ENCODE results near the gene MISFA.
A peak's percentile ranks its signal among the peaks of the same experiment; 100 is the strongest.

The MISFA gene

DNA sequence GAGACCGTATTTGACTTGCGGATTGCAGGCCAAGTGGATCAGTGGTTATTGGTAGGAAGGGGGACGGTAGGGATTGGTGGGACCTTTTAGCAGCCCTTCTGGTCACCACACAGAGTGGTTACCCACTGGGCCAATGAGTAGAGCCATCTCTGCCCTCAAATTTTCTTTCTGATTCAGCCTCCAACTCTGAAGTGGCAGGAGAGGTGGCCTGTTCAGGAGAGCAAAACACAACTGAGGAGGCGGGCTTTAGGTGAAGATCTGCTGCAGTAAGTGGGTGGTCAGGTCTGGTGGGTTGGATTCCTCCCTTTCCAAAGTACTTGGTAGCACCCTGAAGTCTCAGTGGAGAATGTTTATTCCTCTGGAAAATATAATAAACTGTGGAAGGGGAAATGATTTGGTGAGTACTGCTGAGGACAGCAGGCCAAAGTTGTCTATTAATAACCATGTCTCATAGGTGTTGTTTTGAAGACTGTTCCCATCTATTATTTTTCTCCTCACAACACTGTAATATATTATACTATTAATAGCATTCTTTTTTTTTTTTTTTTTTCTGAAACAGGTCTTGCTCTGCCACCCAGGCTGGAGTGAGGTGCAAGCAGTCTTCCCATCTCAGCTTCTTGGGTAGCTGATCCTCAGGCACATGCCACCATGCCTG, 1.5 kb downstream of the MISFA start:
- TF ChIP-seq ZNF274 (IDR thresholded peaks at IDR 0.05; ENCODE audit: low read depth, low read length) = no peak
- H3K4me3 ChIP-seq (ENCODE audit: low read length) = no peak overlapping the region

DNA sequence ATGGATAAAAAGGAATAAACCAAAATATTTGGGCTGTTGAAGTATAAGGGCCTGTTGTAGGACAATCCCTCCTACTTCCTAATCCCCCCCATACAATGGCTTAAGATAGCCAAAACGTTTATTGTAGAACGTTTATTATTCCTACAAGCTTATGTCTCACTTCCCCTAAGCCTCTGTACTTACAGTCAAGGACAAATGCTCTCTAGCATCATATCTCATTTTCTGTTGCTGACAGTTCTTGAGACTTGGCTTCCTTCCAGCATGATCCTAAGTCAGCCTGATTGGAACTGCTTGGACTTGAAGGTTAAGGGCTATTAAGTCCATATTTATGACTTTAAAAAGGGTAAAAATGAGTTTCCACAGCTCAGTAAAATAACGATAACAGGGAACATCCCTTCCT, 8.8 kb downstream of the MISFA start:
- no peak for TF ChIP-seq ZNF274 (IDR thresholded peaks at IDR 0.05; ENCODE audit: low read depth, low read length)
- no peak overlapping the region for H3K4me3 ChIP-seq (ENCODE audit: low read length)

DNA sequence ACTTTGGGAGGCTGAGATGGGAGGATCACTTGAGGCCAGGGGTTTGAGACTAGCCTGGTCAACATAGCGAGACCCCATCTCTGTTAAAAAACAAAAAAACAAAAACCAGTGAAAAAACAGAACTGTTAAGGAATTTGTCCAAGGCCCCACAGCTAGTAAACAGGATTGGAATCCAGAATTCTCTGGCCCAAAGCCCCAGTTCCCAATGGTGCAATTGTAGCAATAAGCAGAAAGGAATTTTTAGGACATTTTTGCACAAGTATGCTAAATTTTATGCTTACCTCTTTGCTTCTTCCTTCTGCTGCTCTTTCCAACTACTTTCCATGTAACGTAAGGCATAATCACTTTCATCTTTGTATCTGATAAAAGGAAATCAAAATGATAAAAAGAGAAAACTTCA, 11.6 kb downstream of the MISFA start:
- no peak overlapping the region for H3K4me3 ChIP-seq (ENCODE audit: low read length)
- no peak for TF ChIP-seq ZNF274 (IDR thresholded peaks at IDR 0.05; ENCODE audit: low read depth, low read length)

DNA sequence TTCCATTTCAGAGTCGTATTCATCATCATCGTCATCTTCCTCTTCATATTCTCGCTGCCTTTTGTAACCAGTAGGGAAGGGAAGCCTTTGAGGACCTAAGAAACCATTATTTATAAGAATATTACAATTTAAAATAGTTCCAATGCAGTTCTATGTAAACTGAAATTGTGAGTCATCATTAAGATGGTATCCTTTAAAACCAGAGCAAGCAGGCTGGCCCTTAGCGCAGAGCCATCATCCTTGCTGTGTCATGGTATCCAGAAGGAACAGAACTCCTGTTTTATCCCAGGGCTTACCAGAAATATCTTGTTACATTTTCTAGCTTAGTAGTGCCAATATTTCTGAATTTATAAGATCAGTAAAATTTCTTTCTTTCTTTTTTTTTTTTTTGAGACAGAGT, 12.8 kb downstream of the MISFA start:
- no peak for TF ChIP-seq ZNF274 (IDR thresholded peaks at IDR 0.05; ENCODE audit: low read depth, low read length)

DNA sequence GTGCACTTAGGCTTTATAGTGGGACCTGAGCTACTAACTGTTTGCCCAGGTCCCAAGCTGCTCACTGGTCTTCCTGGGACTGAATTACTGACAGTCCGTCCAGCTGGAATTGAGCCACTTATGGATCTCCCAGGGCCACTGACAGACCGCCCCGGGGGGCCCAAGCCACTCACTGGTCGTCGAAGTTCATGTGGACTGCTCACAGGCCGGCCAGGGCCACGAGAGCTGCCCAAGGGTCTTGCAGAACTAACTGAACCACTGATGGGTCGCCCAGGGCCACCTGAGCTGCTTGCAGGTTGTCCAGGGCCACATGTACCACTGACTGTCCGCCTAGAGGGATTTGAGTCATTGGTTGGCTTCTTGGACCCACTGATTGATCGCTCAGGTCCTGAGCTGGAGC, 15.1 kb downstream of the MISFA start:
- H3K4me3 ChIP-seq (ENCODE audit: low read length) = no peak overlapping the region
- TF ChIP-seq ZNF274 (IDR thresholded peaks at IDR 0.05; ENCODE audit: low read depth, low read length) = no peak

More for the DNA sequence above, 12.8 kb downstream of the MISFA start:
- H3K4me3 ChIP-seq (ENCODE audit: low read length) = no peak overlapping the region

DNA sequence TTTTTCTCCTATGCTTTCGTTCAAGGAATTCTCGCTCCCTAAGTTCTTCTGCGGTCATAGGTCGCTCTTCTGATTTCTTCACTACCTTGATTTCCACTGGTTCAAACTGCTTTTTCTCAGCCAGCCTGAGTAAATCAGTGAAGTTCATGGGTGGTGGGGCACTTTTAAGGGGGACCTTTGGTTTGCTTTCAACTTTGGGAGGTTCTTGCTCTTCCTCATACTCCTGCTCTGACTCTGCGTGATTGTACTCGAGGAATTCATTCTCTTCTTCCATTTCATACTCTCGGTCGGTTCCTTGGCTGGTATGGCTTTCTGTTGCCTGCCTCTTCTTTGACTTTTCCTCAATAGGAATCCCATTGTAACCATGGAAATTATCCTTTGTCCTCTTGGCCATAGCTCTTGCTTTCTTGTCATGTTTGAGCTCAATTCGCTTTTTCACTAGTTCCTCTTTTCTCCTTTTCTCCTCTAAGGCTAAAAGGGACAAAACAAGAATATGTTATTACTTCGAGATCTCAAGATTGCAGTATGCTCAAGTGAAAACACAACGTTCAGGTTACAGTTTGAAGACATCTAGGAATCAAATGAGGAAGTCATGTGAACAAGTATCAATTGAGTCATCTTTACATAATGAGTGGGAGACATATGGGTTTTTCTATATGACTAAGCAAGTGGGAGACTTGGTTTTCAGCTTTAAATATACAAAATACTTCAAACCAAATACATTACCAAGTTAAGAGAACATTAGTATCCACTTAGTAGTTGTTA, 16.2 kb downstream of the MISFA start:
- peak overlapping the region; percentile 24; the same call in 1 of the 2 replicates for H3K4me3 ChIP-seq (ENCODE audit: low read length)
- TF ChIP-seq ZNF274 (IDR thresholded peaks at IDR 0.05; ENCODE audit: low read depth, low read length) = no peak

DNA sequence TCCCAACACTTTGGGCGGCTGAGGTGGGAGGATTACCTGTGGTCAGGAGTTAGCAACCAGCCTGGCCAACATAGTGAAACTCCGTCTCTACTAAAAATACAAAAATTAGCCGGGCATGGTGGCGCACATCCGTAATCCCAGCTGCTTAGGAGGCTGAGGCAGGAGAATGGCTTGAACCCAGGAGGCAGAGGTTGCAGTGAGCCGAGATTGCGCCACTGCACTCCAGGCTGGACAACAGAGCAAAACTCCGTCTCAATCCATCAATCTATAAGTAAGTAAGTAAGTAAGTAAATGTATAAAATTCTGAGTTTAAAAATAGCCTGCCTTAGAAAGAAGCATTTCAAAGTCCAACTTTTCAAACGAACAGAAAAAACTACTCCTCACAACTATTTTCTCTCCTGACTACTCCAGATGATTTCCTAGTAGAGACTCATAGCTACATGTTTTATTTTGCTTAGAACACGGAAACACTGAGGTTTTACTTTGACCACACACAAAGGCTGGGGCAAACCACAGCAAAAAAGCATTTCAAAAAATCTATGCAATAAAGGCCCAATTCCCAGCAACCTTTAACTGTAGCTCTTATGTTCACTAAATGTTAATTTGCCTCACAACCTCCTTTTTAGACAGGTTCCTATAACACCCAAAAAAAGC, 18.2 kb downstream of the MISFA start:
- TF ChIP-seq ZNF274 (IDR thresholded peaks at IDR 0.05; ENCODE audit: low read depth, low read length) = no peak
- H3K4me3 ChIP-seq (ENCODE audit: low read length) = no peak overlapping the region; the same call in 1 of the 2 replicates

DNA sequence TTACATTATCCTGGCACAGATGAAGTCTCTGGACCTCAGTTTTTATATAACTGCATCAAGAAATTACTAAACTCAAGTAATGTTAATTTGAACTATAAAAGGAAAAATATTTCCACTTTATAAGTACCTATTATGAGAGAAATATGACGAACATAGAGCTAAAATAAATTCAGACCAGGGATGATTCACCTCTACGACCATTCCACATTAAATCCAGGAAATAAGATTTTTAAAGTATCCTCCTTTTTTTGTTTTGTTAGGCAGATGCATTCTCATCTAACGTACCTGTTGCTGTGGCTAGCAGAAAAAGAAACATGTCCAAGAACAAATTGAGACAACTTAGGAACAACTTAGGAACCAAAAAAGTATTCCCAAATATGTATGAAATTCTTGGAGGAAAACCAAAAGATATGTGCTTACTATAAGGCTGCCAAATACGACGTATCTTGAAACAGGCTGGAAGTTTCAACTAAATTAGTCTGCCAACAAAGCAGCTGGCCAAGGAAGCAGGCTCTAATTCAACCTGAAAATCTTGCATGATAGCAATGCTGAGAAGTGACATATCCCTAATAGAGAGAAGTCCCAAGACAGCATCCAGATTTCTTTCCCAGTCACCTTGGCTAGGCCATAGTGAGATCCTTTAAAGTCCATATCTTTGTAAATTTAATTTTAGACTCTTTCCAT, 18.9 kb downstream of the MISFA start:
- no peak for TF ChIP-seq ZNF274 (IDR thresholded peaks at IDR 0.05; ENCODE audit: low read depth, low read length)
- H3K4me3 ChIP-seq (ENCODE audit: low read length) = no peak overlapping the region

DNA sequence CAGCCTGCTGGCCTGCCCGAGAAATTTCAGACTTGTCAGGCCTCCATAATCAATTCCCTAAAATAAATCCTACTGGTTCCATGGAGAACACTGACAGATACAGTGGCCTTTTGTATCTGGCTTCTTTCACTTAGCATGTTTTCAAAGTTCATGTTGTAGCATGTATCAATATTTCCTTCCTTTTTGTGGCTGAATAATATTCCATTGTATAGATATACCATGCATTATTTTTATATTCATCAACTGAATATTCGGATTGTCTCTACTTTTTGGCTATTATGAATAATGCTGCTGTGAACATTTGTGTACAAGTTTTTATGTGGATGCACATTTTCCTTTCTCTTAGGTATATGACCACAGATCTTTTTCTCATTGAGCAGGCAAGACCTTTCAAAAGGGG, 24.1 kb downstream of the MISFA start:
- TF ChIP-seq ZNF274 (IDR thresholded peaks at IDR 0.05; ENCODE audit: low read depth, low read length) = no peak
- no peak overlapping the region for H3K4me3 ChIP-seq (ENCODE audit: low read length)

DNA sequence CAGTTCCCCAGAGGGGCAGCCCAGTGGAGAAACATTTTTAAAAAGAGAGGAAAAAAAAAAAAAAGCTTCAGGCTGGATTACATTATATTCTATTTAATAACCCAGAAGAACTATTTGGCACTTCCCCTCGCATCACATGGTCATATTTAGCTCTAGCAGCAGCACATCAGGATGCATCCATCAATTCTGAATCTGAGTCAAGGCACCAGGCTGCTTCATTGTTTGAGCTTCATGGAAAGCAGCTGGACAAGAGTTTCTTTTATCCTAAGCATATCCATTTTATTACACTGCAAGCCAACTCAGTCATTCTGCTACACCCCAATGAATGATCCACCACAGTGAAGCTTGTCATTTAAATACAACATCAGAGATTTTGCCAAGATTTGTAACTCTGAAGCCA, 24.6 kb downstream of the MISFA start:
- TF ChIP-seq ZNF274 (IDR thresholded peaks at IDR 0.05; ENCODE audit: low read depth, low read length) = no peak
- H3K4me3 ChIP-seq (ENCODE audit: low read length) = no peak overlapping the region

DNA sequence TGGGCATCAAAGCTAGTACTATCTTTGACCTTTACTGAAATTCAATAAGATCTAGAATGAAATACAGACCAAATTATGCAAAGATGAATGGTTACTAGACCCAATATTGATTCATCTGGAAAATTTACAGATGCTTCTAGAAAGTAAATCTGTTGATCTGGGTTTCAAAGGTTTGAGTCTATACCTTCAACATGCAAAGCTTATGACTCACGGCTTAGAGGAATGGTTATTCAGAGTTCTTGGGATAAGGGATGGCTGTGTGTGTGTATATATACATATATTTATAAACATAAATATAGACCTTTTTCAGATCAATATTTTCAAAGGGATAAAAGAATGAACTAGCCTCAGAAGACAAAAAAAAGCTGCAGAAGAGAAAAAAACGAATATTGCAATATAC, 33.3 kb downstream of the MISFA start:
- TF ChIP-seq ZNF274 (IDR thresholded peaks at IDR 0.05; ENCODE audit: low read depth, low read length) = no peak
- peak overlapping the region; percentile 93 for H3K4me3 ChIP-seq (ENCODE audit: low read length)

DNA sequence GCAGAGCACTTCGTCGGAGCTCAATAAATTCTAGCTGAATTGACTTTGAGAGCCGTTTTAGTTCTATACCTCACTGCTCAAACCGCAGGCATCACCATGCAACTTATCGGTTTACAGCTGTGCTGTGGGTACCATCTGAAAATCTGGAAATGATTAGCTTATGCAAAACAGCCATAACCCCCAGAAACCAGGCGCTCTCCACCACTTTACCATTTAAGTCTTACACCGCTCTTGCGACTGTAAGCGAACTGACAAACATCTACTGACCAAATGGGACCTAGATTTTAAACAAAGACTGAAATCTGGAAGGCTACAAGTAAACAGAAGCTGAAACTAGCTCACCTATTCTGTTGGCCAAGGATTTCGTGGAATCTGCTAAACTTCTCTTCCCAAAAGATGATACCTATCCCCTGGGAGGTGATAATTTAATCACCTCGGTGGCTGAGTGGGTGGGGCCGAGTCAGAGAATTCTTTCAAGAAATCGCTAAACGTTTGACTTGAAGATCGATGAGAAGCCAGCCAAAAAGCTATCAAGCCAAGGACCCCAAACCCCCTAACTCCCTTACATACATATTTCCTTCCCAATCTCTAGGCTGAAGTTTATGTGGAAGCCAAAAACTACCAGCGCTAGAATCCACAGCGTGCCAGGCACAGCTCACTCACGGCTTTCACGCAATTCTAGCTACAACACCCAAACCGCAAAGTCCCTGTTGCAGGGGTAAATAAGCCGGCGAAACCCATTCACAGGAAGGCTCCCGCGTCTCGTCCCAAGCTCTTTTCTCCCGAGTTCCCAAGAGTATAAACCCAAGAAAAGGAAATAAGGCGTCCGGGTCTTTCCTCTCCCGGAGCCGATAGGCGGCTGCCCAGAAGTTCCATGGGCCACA, 33.9 kb downstream of the MISFA start:
- TF ChIP-seq ZNF274 (IDR thresholded peaks at IDR 0.05; ENCODE audit: low read depth, low read length) = no peak
- H3K4me3 ChIP-seq (ENCODE audit: low read length) = peak overlapping the region; percentile 93
